Liver (tissue), 9 donors: ENCODE results near the gene DIP2B. TPM values are rescaled to one million over a fixed set of nuclear protein-coding genes. Genes with fewer than 3 reads are reported as not detected.
A peak's percentile ranks its signal among the peaks of the same experiment; 100 is the strongest.

Experiments used
- DNase-seq: peaks from one replicate; pipeline ENCODE4 v3.0.0-alpha.2; 2017; ENCODE audit warnings: low spot score
- H3K27ac ChIP-seq, 2 donors: one replicate each; pipeline ENCODE4 v1.7.0; 2013; ENCODE audit warnings: inconsistent platforms in 2 of 2, low read length in 2 of 2, control low read depth in 1 of 2, low read depth in 1 of 2, mild to moderate bottlenecking in 1 of 2
- H3K27me3 ChIP-seq, 4 donors: one replicate each; pipeline versions ENCODE4 v1.6.1 to v1.7.0; 2013; ENCODE audit warnings: low read length in 3 of 4, inconsistent platforms in 1 of 4, mild to moderate bottlenecking in 1 of 4, moderate library complexity in 1 of 4; ENCODE audit not compliant: control insufficient read depth in 4 of 4, insufficient read depth in 4 of 4
- H3K36me3 ChIP-seq, 4 donors: one replicate each; pipeline versions ENCODE4 v1.6.1 to v1.7.0; 2013; ENCODE audit warnings: low read length in 3 of 4, mild to moderate bottlenecking in 3 of 4, low read depth in 1 of 4, moderate library complexity in 1 of 4; ENCODE audit not compliant: control insufficient read depth in 4 of 4, insufficient read depth in 3 of 4
- H3K4me1 ChIP-seq, 4 donors: one replicate each; pipeline versions ENCODE4 v1.6.1 to v1.7.0; 2013; ENCODE audit warnings: low read length in 3 of 4, mild to moderate bottlenecking in 3 of 4, moderate library complexity in 1 of 4; ENCODE audit not compliant: control insufficient read depth in 4 of 4, insufficient read depth in 4 of 4
- H3K4me3 ChIP-seq, 3 donors: one replicate each; pipeline versions ENCODE4 v1.6.1 to v1.7.0; 2013; ENCODE audit warnings: low read length in 3 of 3, control low read depth in 1 of 3, low read depth in 1 of 3, mild to moderate bottlenecking in 1 of 3
- H3K9ac ChIP-seq, 2 donors: one replicate each; pipeline ENCODE4 v1.7.0; 2013; ENCODE audit warnings: low read length in 2 of 2, mild to moderate bottlenecking in 2 of 2, moderate library complexity in 2 of 2, control low read depth in 1 of 2, low read depth in 1 of 2
- H3K9me3 ChIP-seq, 4 donors: one replicate each; pipeline versions ENCODE4 v1.6.1 to v1.7.0; 2013; ENCODE audit warnings: low read length in 3 of 4; ENCODE audit not compliant: control insufficient read depth in 4 of 4
- CTCF ChIP-seq: fragments of 150-350 bp; IDR thresholded peaks from 2 replicates; pipeline ENCODE4 v1.5.1; 2017; ENCODE audit warnings: improper control_type of control experiment, low read depth, low read length; ENCODE audit not compliant: missing input control
- EGR1 ChIP-seq, 2 donors: IDR thresholded peaks; 2 replicates each; pipeline ENCODE4 v1.6.1; 2016 to 2018; ENCODE audit warnings: antibody characterized with exemption in 2 of 2, low read depth in 2 of 2
- FOXA2 ChIP-seq: IDR thresholded peaks from 2 replicates; pipeline ENCODE4 v1.6.1; 2016; ENCODE audit warnings: antibody characterized with exemption
- GABPA ChIP-seq, 2 donors: IDR thresholded peaks in 1 of 2; conservative IDR thresholded peaks in 1 of 2; 2 replicates each; pipeline ENCODE4 v1.6.1; 2016; ENCODE audit warnings: antibody characterized with exemption in 2 of 2, mild to moderate bottlenecking in 1 of 2, moderate library complexity in 1 of 2
- HNF4A ChIP-seq, 2 donors: conservative IDR thresholded peaks; 2 replicates each; pipeline ENCODE4 v1.6.1; 2016; ENCODE audit warnings: antibody characterized with exemption in 2 of 2, mild to moderate bottlenecking in 2 of 2
- JUND ChIP-seq, 2 donors: IDR thresholded peaks; 2 replicates each; pipeline ENCODE4 v1.6.1; 2016; ENCODE audit warnings: antibody characterized with exemption in 2 of 2
- MAX ChIP-seq: IDR thresholded peaks from 2 replicates; pipeline ENCODE4 v1.6.1; 2016; ENCODE audit warnings: antibody characterized with exemption
- NR2F2 ChIP-seq: IDR thresholded peaks from 2 replicates; pipeline ENCODE4 v1.6.1; 2016; ENCODE audit warnings: antibody characterized with exemption
- RAD21 ChIP-seq, 2 donors: IDR thresholded peaks; 2 replicates each; pipeline ENCODE4 v1.6.1; 2016; ENCODE audit warnings: antibody characterized with exemption in 2 of 2, mild to moderate bottlenecking in 2 of 2
- REST ChIP-seq: IDR thresholded peaks from 2 replicates; pipeline ENCODE4 v1.6.1; 2016; ENCODE audit warnings: antibody characterized with exemption, mild to moderate bottlenecking
- RXRA ChIP-seq, 2 donors: IDR thresholded peaks; 2 replicates each; pipeline ENCODE4 v1.6.1; 2017 to 2018; ENCODE audit warnings: antibody characterized with exemption in 2 of 2, mild to moderate bottlenecking in 1 of 2
- SP1 ChIP-seq: IDR thresholded peaks from 2 replicates; pipeline ENCODE4 v1.6.1; 2018; ENCODE audit warnings: antibody characterized with exemption, mild to moderate bottlenecking
- TAF1 ChIP-seq: conservative IDR thresholded peaks from 2 replicates; pipeline ENCODE4 v1.6.1; 2016; ENCODE audit warnings: antibody characterized with exemption, mild to moderate bottlenecking
- YY1 ChIP-seq: IDR thresholded peaks from 2 replicates; pipeline ENCODE4 v1.6.1; 2016; ENCODE audit warnings: antibody characterized with exemption, mild to moderate bottlenecking
- WGBS: extraction: QIAGEN DNeasy Blood & Tissue Kit; methylation state at CpG from one replicate; pipeline ENCODE4 v1.1.7; 2013; 5-methylcytosine and 5-hydroxymethylcytosine counted together
- polyA plus RNA-seq, 2 donors: library from polyadenylated mRNA; stranded (reverse) in 1 of 2; unstranded in 1 of 2; fragments of 200-250 nt in 1 of 2; fragments of >200 nt in 1 of 2; fragmentation: Nextera tagmentation in 1 of 2; extraction: Ambion mirVana in 1 of 2; gene quantifications; one replicate each; pipeline versions ENCODE4 v1.2.1 to v1.2.3, GENCODE V29; 2013 to 2015
- total RNA-seq, 2 donors: library from RNA; depleted of rRNA; stranded (reverse); fragments of >200 nt; gene quantifications; one replicate each; pipeline ENCODE4 v1.2.3, GENCODE V29; 2014
- TF ChIP-seq, protein P1 (sequence below): IDR thresholded peaks from 2 replicates; pipeline ENCODE4 v1.6.1; 2016; ENCODE audit warnings: antibody characterized with exemption
- TF ChIP-seq, protein P2 (sequence below): IDR thresholded peaks from 2 replicates; pipeline ENCODE4 v1.6.1; 2016; ENCODE audit warnings: antibody characterized with exemption
- donor health status: healthy.
- donor health status: healthy.
- donor health status: healthy.
- donor health status: healthy.
- donor health status: healthy.

The DIP2B gene
- total and polyA plus RNA-seq, 4 donors = 4.8 to 30.7 (median 13.8) TPM

- TF ChIP-seq, protein P1, sequence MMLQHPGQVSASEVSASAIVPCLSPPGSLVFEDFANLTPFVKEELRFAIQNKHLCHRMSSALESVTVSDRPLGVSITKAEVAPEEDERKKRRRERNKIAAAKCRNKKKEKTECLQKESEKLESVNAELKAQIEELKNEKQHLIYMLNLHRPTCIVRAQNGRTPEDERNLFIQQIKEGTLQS = no peak
- TF ChIP-seq SP1 = peak; percentile 55
Measured at GRCh38 chr12:50699154-50699553, 194.4 kb downstream of the DIP2B start (continued).

DNA sequence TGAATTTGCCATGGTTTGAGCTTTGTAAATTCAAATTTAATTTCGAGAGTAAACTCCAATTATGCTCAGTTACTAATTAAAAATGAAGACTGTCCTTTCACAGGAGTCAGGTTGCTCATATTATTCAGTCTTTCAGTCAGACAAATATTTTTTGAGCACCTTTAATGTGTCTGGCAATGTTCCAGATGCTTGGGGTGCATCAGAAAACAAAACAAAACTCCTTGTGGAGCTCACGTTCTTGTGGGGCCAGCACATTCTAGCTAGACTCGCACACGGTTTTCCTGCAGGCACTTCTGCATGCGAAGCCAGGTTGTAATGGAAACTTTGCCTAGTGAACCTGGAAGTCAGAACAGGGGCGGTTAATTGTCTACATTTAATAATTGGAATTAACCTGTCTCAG is 195.2 kb downstream of the DIP2B start:
- Histone ChIP-seq H3K4me3 (no peak overlapping the region), H3K9me3 (no peaks in the 10 kb centered on the region), H3K4me1 (peaks cover 2 to 12% (median 8%) of the 10 kb centered on the region in 4 donors), H3K36me3 (peaks cover 11 to 72% (median 54%) of the 10 kb centered on the region in 4 donors), H3K9ac (no peak overlapping the region), H3K27me3 (no peaks in the 10 kb centered on the region), H3K27ac (peak overlapping the region in 1 of 2 donors; percentile 18)
- WGBS = 95% methylated on average over 6 of the region's 6 CpGs
- TF ChIP-seq CTCF = no peak
- TF ChIP-seq HNF4A (conservative IDR thresholded peaks at IDR 0.05) = no peak
- TF ChIP-seq, protein P1 = no peak
- DNase-seq = no peak

GRCh38 chr12:50706606-50707005 is 201.8 kb downstream of the DIP2B start:
- Histone ChIP-seq H3K27ac (no peak overlapping the region), H3K27me3 (no peaks in the 10 kb centered on the region), H3K4me1 (no peaks in the 10 kb centered on the region), H3K36me3 (peaks cover 16 to 75% (median 62%) of the 10 kb centered on the region in 4 donors), H3K9ac (no peak overlapping the region), H3K4me3 (no peak overlapping the region), H3K9me3 (no peaks in the 10 kb centered on the region)
- TF ChIP-seq TAF1 (no peak), RAD21 (IDR thresholded peaks at IDR 0.05) (no peak), MAX (no peak), RXRA (IDR thresholded peaks at IDR 0.05) (no peak), EGR1 (IDR thresholded peaks at IDR 0.05; ENCODE audit: low read depth in 2 of 2) (no peak), GABPA (IDR thresholded peaks at IDR 0.05 in 1 of 2, conservative IDR thresholded peaks at IDR 0.05 in 1 of 2) (no peak), REST (no peak), SP1 (no peak), FOXA2 (no peak), NR2F2 (no peak), JUND (IDR thresholded peaks at IDR 0.05) (no peak), YY1 (no peak)
- TF ChIP-seq, protein P2, sequence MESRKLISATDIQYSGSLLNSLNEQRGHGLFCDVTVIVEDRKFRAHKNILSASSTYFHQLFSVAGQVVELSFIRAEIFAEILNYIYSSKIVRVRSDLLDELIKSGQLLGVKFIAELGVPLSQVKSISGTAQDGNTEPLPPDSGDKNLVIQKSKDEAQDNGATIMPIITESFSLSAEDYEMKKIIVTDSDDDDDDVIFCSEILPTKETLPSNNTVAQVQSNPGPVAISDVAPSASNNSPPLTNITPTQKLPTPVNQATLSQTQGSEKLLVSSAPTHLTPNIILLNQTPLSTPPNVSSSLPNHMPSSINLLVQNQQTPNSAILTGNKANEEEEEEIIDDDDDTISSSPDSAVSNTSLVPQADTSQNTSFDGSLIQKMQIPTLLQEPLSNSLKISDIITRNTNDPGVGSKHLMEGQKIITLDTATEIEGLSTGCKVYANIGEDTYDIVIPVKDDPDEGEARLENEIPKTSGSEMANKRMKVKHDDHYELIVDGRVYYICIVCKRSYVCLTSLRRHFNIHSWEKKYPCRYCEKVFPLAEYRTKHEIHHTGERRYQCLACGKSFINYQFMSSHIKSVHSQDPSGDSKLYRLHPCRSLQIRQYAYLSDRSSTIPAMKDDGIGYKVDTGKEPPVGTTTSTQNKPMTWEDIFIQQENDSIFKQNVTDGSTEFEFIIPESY = no peak
- no peak for DNase-seq
